PC-9 (cell line): Measurements from ENCODE around the gene IQSEC1. TPM values are rescaled to one million over a fixed set of nuclear protein-coding genes. Genes with fewer than 3 reads are reported as not detected.

Experiments used
- BruUV-seq: library from RNA; stranded (reverse); fragments of 400-500 nt; replicated peaks from 2 replicates; lab custom pipeline; 2021; lab: Mats Ljungman, UMichigan
- CTCF ChIA-PET: fragments of 300-600 bp; sonication (Branson Sonifier 250); formaldehyde crosslinking; loops from one replicate; lab custom pipeline; 2022; ENCODE audit warnings: antibody characterized with exemption; lab: Charles Lee
- POLR2A ChIA-PET: fragments of 300-600 bp; sonication (Branson Sonifier 250); formaldehyde crosslinking; loops from one replicate; lab custom pipeline; 2022; ENCODE audit warnings: antibody characterized with exemption; ENCODE audit not compliant: unreplicated experiment; lab: Charles Lee
- DNase-seq, 2 experiments: peaks; one replicate each; pipeline versions ENCODE4 v3.0.0 to v3.0.0-alpha.2; 2015 to 2022; ENCODE audit warnings: mixed read lengths in 1 of 2
- H2AFZ ChIP-seq: fragments of 200-600 bp; sonication (generic); 2 replicates; pipeline ENCODE4 v1.8.1; 2017; ENCODE audit warnings: antibody characterized with exemption
- H3F3A ChIP-seq: fragments of 200-600 bp; sonication (generic); 2 replicates; pipeline ENCODE4 v1.8.1; 2017; ENCODE audit warnings: antibody characterized with exemption, mild to moderate bottlenecking, low read depth; ENCODE audit not compliant: insufficient read depth
- H3K27ac ChIP-seq: fragments of 200-600 bp; sonication (generic); 2 replicates; pipeline ENCODE4 v1.6.1; 2016; ENCODE audit warnings: mixed run types
- H3K27me3 ChIP-seq: fragments of 200-600 bp; sonication (generic); 2 replicates; pipeline ENCODE4 v1.6.1; 2016; ENCODE audit warnings: low read depth, mixed run types; ENCODE audit not compliant: insufficient read depth
- H3K36me3 ChIP-seq: fragments of 200-600 bp; sonication (generic); 2 replicates; pipeline ENCODE4 v1.6.1; 2016; ENCODE audit warnings: low read depth, mixed run types
- H3K4me1 ChIP-seq: fragments of 200-600 bp; sonication (generic); replicated peaks from 2 replicates; pipeline ENCODE4 v1.6.1; 2016; ENCODE audit warnings: mixed run types; ENCODE audit not compliant: insufficient read depth
- H3K4me2 ChIP-seq: fragments of 200-600 bp; sonication (generic); 2 replicates; pipeline ENCODE4 v1.6.1; 2017; ENCODE audit warnings: mixed run types
- H3K4me3 ChIP-seq: fragments of 200-600 bp; sonication (generic); 2 replicates; pipeline ENCODE4 v1.6.1; 2016; ENCODE audit warnings: mixed run types
- H3K79me2 ChIP-seq: fragments of 200-600 bp; sonication (generic); 2 replicates; pipeline ENCODE4 v1.6.1; 2017; ENCODE audit warnings: low read depth, mixed run types
- H3K9me2 ChIP-seq: fragments of 200-600 bp; sonication (generic); 2 replicates; pipeline ENCODE4 v1.8.1; 2017; ENCODE audit warnings: mild to moderate bottlenecking; ENCODE audit not compliant: insufficient read depth
- H3K9me3 ChIP-seq: fragments of 200-600 bp; sonication (generic); 2 replicates; pipeline ENCODE4 v1.8.1; 2016; ENCODE audit warnings: low read depth; ENCODE audit not compliant: insufficient read depth
- H4K20me1 ChIP-seq: fragments of 200-600 bp; sonication (generic); 2 replicates; pipeline ENCODE4 v1.8.1; 2017; ENCODE audit not compliant: insufficient read depth
- EZH2 ChIP-seq: fragments of 200-600 bp; sonication (generic); IDR thresholded peaks from 2 replicates; pipeline ENCODE4 v1.8.0; 2017; ENCODE audit warnings: antibody characterized with exemption, low read depth
- intact Hi-C: fragments of 100-400 bp; cut with micrococcal nuclease; formaldehyde crosslinking; loops from one replicate; pipeline ENCODE4 v1.10.0; 2022; ENCODE audit not compliant: unreplicated experiment
- total RNA-seq: library from RNA; stranded (reverse); gene quantifications from 2 replicates; pipeline ENCODE4 v1.2.3, GENCODE V29; 2021
- TF ChIP-seq, protein P1 (sequence below): fragments of 200-600 bp; sonication (generic); conservative IDR thresholded peaks from 2 replicates; pipeline ENCODE4 v1.6.1; 2017; ENCODE audit warnings: mixed run types, antibody characterized with exemption, mild to moderate bottlenecking, moderate library complexity

Gene IQSEC1
- total RNA-seq, 1 experiment from 2014 or later, result 30.7 TPM

GRCh38 chr3:12865271-12865670, 208.0 kb downstream of the IQSEC1 start:
- Histone ChIP-seq H3K9me2 (no peaks in the 10 kb centered on the region), H3K79me2 (no peaks in the 10 kb centered on the region), H3K4me3 (no peak overlapping the region), H3K27ac (no peak overlapping the region), H3K36me3 (no peaks in the 10 kb centered on the region), H3K27me3 (peaks cover 30% of the 10 kb centered on the region), H3K4me1 (no peaks in the 10 kb centered on the region), H2AFZ (no peak overlapping the region), H4K20me1 (no peaks in the 10 kb centered on the region), H3K4me2 (no peak overlapping the region), H3F3A (no peaks in the 10 kb centered on the region), H3K9me3 (0 out of 2 replicates have a peak, but pooled peaks cover 20% of the 10 kb centered on the region)
- no peak for TF ChIP-seq EZH2
- TF ChIP-seq, protein P1, sequence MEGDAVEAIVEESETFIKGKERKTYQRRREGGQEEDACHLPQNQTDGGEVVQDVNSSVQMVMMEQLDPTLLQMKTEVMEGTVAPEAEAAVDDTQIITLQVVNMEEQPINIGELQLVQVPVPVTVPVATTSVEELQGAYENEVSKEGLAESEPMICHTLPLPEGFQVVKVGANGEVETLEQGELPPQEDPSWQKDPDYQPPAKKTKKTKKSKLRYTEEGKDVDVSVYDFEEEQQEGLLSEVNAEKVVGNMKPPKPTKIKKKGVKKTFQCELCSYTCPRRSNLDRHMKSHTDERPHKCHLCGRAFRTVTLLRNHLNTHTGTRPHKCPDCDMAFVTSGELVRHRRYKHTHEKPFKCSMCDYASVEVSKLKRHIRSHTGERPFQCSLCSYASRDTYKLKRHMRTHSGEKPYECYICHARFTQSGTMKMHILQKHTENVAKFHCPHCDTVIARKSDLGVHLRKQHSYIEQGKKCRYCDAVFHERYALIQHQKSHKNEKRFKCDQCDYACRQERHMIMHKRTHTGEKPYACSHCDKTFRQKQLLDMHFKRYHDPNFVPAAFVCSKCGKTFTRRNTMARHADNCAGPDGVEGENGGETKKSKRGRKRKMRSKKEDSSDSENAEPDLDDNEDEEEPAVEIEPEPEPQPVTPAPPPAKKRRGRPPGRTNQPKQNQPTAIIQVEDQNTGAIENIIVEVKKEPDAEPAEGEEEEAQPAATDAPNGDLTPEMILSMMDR, result no peak
- ChIA-PET CTCF (no interaction called here), POLR2A (no interaction called here)
- DNase-seq, result no peak
- no TSS peak for BruUV-seq
- intact Hi-C loops, result no loop called here

- no peaks in the 10 kb centered on the region for H3K79me2 ChIP-seq
- TF ChIP-seq EZH2, result no peak
- TF ChIP-seq, protein P1, result no peak
- no peak for DNase-seq
- H3K36me3 ChIP-seq, result no peaks in the 10 kb centered on the region
- no peaks in the 10 kb centered on the region for H3F3A ChIP-seq
- no peaks in the 10 kb centered on the region for H3K4me1 ChIP-seq
- peaks cover 27% of the 10 kb centered on the region for H3K27me3 ChIP-seq
- H3K4me2 ChIP-seq, result no peak overlapping the region
- 0 out of 2 replicates have a peak, but pooled peaks cover 20% of the 10 kb centered on the region for H3K9me3 ChIP-seq
- no peak overlapping the region for H3K27ac ChIP-seq
- H3K9me2 ChIP-seq, result no peaks in the 10 kb centered on the region
- H2AFZ ChIP-seq, result no peak overlapping the region
- no peaks in the 10 kb centered on the region for H4K20me1 ChIP-seq
- intact Hi-C loops, result no loop called here
- ChIA-PET CTCF (interaction anchor here (0.6 kb wide), 1 partner anchor 138 kb away, joined by 3 read pairs; no protein-coding TSS in a partner anchor), POLR2A (interaction anchor here (0.7 kb wide), 1 partner anchor 30 kb away, joined by 4 read pairs; no protein-coding TSS in a partner anchor)
- no peak overlapping the region for H3K4me3 ChIP-seq
- BruUV-seq, result no TSS peak
Measured at GRCh38 chr3:12862387-12862786, 210.8 kb downstream of the IQSEC1 start.

- Histone ChIP-seq H3K36me3 (no peaks in the 10 kb centered on the region), H4K20me1 (no peaks in the 10 kb centered on the region), H3K27ac (no peak overlapping the region), H3K9me3 (0 out of 2 replicates have a peak, but pooled peaks cover 20% of the 10 kb centered on the region), H3K79me2 (no peaks in the 10 kb centered on the region), H3K4me1 (no peaks in the 10 kb centered on the region), H3K27me3 (peaks cover 27% of the 10 kb centered on the region), H3K9me2 (no peaks in the 10 kb centered on the region), H3F3A (no peaks in the 10 kb centered on the region), H3K4me3 (no peak overlapping the region), H2AFZ (no peak overlapping the region), H3K4me2 (no peak overlapping the region)
- ChIA-PET CTCF (no interaction called here), POLR2A (no interaction called here)
- DNase-seq, result no peak
- intact Hi-C loops, result no loop called here
- no TSS peak for BruUV-seq
- no peak for TF ChIP-seq EZH2
- TF ChIP-seq, protein P1, result no peak
Measured at GRCh38 chr3:12861611-12862010, 211.6 kb downstream of the IQSEC1 start.
